MM.1S (cell line): ENCODE data around the gene MMP23B.
"Not testable (repeated sequence)": the region's sequence is repeated elsewhere in the genome, so short reads cannot be mapped to it uniquely, and the experiment has no call there.

Experiments
- DNase-seq: peaks from one replicate; pipeline ENCODE4 v3.0.0-alpha.2; 2015
- H2AFZ ChIP-seq: fragments of 300-600 bp; sonication (generic); 2 replicates; pipeline ENCODE4 v1.6.0; 2016; ENCODE audit warnings: antibody characterized with exemption, low read length
- H3F3A ChIP-seq: fragments of 300-600 bp; sonication (generic); 2 replicates; pipeline ENCODE4 v1.6.1; 2016; ENCODE audit warnings: mild to moderate bottlenecking, antibody characterized with exemption, low read length, moderate library complexity, mixed read lengths; ENCODE audit not compliant: insufficient read depth
- H3K27ac ChIP-seq: fragments of 300-600 bp; sonication (generic); 2 replicates; pipeline ENCODE4 v1.5.1; 2016; ENCODE audit warnings: mild to moderate bottlenecking, low read length
- H3K27me3 ChIP-seq: fragments of 300-600 bp; sonication (generic); replicated peaks from 2 replicates; pipeline ENCODE4 v1.6.0; 2016; ENCODE audit warnings: low read length; ENCODE audit not compliant: insufficient read depth
- H3K36me3 ChIP-seq: fragments of 300-600 bp; sonication (generic); replicated peaks from 2 replicates; pipeline ENCODE4 v1.6.1; 2016; ENCODE audit warnings: mild to moderate bottlenecking, low read length, mixed read lengths; ENCODE audit not compliant: insufficient read depth
- H3K4me1 ChIP-seq: fragments of 300-600 bp; sonication (generic); 2 replicates; pipeline ENCODE4 v1.6.1; 2016; ENCODE audit warnings: low read length, mixed read lengths
- H3K4me2 ChIP-seq: fragments of 300-600 bp; sonication (generic); 2 replicates; pipeline ENCODE4 v1.6.0; 2016; ENCODE audit warnings: low read depth, low read length
- H3K4me3 ChIP-seq: fragments of 300-600 bp; sonication (generic); 2 replicates; pipeline ENCODE4 v1.5.1; 2016; ENCODE audit warnings: low read length, mixed read lengths
- H3K79me2 ChIP-seq: fragments of 300-600 bp; sonication (generic); 2 replicates; pipeline ENCODE4 v1.6.1; 2016; ENCODE audit warnings: mixed run types, low read length, mixed read lengths
- H3K9ac ChIP-seq: fragments of 300-600 bp; sonication (generic); 2 replicates; pipeline ENCODE4 v1.6.1; 2016; ENCODE audit warnings: low read length, mixed read lengths
- H3K9me2 ChIP-seq: fragments of 300-600 bp; sonication (generic); replicated peaks from 2 replicates; pipeline ENCODE4 v1.6.1; 2016; ENCODE audit warnings: mild to moderate bottlenecking, low read length, mixed read lengths; ENCODE audit not compliant: insufficient read depth
- H3K9me3 ChIP-seq: fragments of 300-600 bp; sonication (generic); replicated peaks from 2 replicates; pipeline ENCODE4 v1.6.1; 2016; ENCODE audit warnings: mild to moderate bottlenecking, low read length, mixed read lengths; ENCODE audit not compliant: insufficient read depth
- H4K20me1 ChIP-seq: fragments of 300-600 bp; sonication (generic); 2 replicates; pipeline ENCODE4 v1.6.1; 2016; ENCODE audit warnings: mild to moderate bottlenecking, low read length, moderate library complexity, mixed read lengths; ENCODE audit not compliant: insufficient read depth
- TF ChIP-seq, protein P1 (sequence below): fragments of 300-600 bp; sonication (generic); IDR thresholded peaks from 2 replicates; pipeline ENCODE4 v1.5.1; 2016; ENCODE audit warnings: antibody characterized with exemption, low read length, mixed read lengths

The MMP23B gene

DNA sequence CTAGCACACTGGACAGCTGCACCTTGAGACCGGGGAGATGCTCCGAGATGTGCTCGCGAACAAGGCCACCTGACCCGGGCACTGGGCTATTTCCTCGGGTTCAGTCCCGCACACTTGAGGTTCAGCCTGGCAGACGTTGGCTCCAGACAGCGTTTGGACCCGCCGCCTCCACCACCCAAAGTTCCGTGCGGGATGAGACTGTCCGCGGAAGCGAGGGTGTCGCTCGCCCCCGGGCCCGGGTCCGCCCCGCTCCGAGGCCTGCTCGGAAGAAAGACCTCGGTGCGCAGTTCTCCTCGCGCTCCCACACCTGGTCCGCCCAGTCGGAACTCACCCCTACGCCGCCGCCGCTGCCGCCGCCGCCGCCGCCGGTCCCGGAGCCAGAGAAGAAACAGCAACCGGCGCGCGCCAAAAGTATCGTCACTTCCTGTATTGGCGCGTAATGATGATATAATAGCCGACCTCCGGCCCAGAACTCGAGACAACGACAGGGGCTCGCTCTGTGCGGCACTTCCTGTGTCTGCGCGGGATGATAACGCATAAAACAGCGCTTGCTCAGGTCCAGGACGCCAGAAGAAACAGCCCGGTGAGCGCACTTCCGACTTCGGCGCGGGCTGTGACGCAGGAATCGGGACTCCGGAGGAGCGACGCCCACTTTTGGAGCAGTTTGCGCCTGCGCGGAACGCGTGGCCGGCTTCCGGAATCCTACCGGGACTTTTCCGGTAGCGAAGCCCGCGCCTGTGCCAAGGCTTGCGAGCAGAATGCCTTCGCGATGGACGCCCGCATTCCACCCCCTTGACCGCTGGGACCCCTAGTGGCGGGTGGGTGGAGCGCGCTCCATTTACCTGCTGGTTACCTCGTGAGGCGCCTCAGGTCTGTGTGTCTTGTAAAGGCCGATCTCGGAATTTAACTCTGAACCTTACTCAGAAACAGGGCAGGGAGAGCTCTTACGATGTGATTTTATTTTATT lies 26.9 kb downstream of the MMP23B start, which contains the start of gene CDK11B:
Gene CDK11B, minus strand, starts transcription at position 422 of the 967 bp plus-strand sequence. CDS start 1,519 bp downstream, outside the sequence.
- H3F3A ChIP-seq, H4K20me1 ChIP-seq, H3K36me3 ChIP-seq, H3K4me1 ChIP-seq, H3K9me2 ChIP-seq, H3K27me3 ChIP-seq, H3K9me3 ChIP-seq: not testable (repeated sequence)
- H3K79me2 ChIP-seq, result peaks cover 20% of the 10 kb centered on the region
- H3K27ac ChIP-seq, result peak within 1 kb of the TSS; percentile 97
- TF ChIP-seq, protein P1, sequence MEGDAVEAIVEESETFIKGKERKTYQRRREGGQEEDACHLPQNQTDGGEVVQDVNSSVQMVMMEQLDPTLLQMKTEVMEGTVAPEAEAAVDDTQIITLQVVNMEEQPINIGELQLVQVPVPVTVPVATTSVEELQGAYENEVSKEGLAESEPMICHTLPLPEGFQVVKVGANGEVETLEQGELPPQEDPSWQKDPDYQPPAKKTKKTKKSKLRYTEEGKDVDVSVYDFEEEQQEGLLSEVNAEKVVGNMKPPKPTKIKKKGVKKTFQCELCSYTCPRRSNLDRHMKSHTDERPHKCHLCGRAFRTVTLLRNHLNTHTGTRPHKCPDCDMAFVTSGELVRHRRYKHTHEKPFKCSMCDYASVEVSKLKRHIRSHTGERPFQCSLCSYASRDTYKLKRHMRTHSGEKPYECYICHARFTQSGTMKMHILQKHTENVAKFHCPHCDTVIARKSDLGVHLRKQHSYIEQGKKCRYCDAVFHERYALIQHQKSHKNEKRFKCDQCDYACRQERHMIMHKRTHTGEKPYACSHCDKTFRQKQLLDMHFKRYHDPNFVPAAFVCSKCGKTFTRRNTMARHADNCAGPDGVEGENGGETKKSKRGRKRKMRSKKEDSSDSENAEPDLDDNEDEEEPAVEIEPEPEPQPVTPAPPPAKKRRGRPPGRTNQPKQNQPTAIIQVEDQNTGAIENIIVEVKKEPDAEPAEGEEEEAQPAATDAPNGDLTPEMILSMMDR, result peak; percentile 27; the same call in 1 of the 2 replicates
- peak; percentile 97 for DNase-seq
- H3K9ac ChIP-seq, result peak within 1 kb of the TSS; percentile 83
- H3K4me2 ChIP-seq, result peak within 1 kb of the TSS; percentile 29; the same call in 1 of the 2 replicates
- peak within 1 kb of the TSS; percentile 76 for H2AFZ ChIP-seq
- peak within 1 kb of the TSS; percentile 70 for H3K4me3 ChIP-seq

DNA sequence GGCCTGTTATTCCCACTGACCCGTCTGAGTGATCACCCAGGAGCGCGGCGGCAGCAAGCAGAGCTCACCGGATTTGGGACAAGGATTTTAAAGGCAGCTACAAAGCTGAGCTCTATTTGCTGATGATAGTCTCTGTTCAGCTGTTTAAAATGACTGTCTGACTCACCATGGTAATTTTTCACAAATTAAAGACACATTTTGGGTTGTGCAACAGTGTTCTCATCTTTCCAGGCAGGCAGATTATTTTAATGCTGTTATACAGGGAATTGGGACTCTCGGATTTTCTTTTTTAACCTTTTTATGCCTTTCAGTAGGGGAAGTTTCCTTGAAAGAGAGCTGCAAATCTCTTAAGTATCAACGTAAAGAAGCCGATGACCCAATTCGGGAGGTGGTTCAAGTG lies 30.4 kb downstream of the MMP23B start:
- DNase-seq, H2AFZ ChIP-seq, H3K9me2 ChIP-seq, H3K9me3 ChIP-seq, H3K79me2 ChIP-seq, H3K4me2 ChIP-seq, H3K36me3 ChIP-seq, H3K4me3 ChIP-seq, H3K27ac ChIP-seq, H4K20me1 ChIP-seq, H3K9ac ChIP-seq, H3K4me1 ChIP-seq, H3F3A ChIP-seq, H3K27me3 ChIP-seq: not testable (repeated sequence)

- not testable (repeated sequence) for H3K4me3 ChIP-seq, H3K79me2 ChIP-seq, H2AFZ ChIP-seq, H3K9me3 ChIP-seq, DNase-seq, H3K27me3 ChIP-seq, H3K9ac ChIP-seq, H4K20me1 ChIP-seq, H3K9me2 ChIP-seq, H3K36me3 ChIP-seq, H3K27ac ChIP-seq, H3K4me2 ChIP-seq, H3K4me1 ChIP-seq, H3F3A ChIP-seq
Observed at GRCh38 chr1:1662830-1663560, 31.0 kb downstream of the MMP23B start.

GRCh38 chr1:1664318-1664717 lies 32.3 kb downstream of the MMP23B start:
- H3K4me1 ChIP-seq, H3K9me2 ChIP-seq, DNase-seq, H3F3A ChIP-seq, H3K9me3 ChIP-seq, H3K36me3 ChIP-seq, H3K4me2 ChIP-seq, H3K27ac ChIP-seq, H4K20me1 ChIP-seq, H3K27me3 ChIP-seq, H2AFZ ChIP-seq, H3K4me3 ChIP-seq, H3K79me2 ChIP-seq, H3K9ac ChIP-seq: not testable (repeated sequence)
